HG03025 (cell line): ENCODE results near the gene DAAM1.

Experiments
- ATAC-seq: cut with Tn5 transposase; IDR thresholded peaks from one replicate; pipeline ENCODE4 v1.9.1; 2021; ENCODE audit warnings: mild to moderate bottlenecking, moderate library complexity; ENCODE audit not compliant: unreplicated experiment, low FRiP score

DAAM1 gene

GRCh38 chr14:59215757-59216156 lies 27.3 kb downstream of the DAAM1 start:
- no peak for ATAC-seq

- no peak for ATAC-seq
Measured at GRCh38 chr14:59217011-59217410, 28.5 kb downstream of the DAAM1 start.

GRCh38 chr14:59221568-59221967 lies 33.1 kb downstream of the DAAM1 start:
- ATAC-seq, result no peak

GRCh38 chr14:59224341-59224740 lies 35.9 kb downstream of the DAAM1 start:
- ATAC-seq, result no peak

GRCh38 chr14:59225281-59225680 lies 36.8 kb downstream of the DAAM1 start:
- no peak for ATAC-seq

- no peak for ATAC-seq
Measured at GRCh38 chr14:59228421-59228820, 40.0 kb downstream of the DAAM1 start.

GRCh38 chr14:59229653-59230406 lies 41.4 kb downstream of the DAAM1 start:
- ATAC-seq, result no peak

GRCh38 chr14:59236195-59236594 lies 47.7 kb downstream of the DAAM1 start:
- no peak for ATAC-seq

- no peak for ATAC-seq
Measured at GRCh38 chr14:59238216-59238615, 49.7 kb downstream of the DAAM1 start.

- ATAC-seq, result no peak
Measured at GRCh38 chr14:59239022-59239421, 50.6 kb downstream of the DAAM1 start.

- ATAC-seq, result no peak
Measured at GRCh38 chr14:59240356-59240755, 51.9 kb downstream of the DAAM1 start.

GRCh38 chr14:59241121-59241520 lies 52.7 kb downstream of the DAAM1 start:
- no peak for ATAC-seq

GRCh38 chr14:59243174-59243573 lies 54.7 kb downstream of the DAAM1 start:
- no peak for ATAC-seq

- ATAC-seq, result no peak
Measured at GRCh38 chr14:59244581-59244980, 56.1 kb downstream of the DAAM1 start.

GRCh38 chr14:59245809-59246295 lies 57.4 kb downstream of the DAAM1 start:
- ATAC-seq, result peak; percentile 67

GRCh38 chr14:59246566-59246965 lies 58.1 kb downstream of the DAAM1 start:
- no peak for ATAC-seq

- no peak for ATAC-seq
Measured at GRCh38 chr14:59247801-59248584, 59.5 kb downstream of the DAAM1 start.

GRCh38 chr14:59249029-59249428 lies 60.6 kb downstream of the DAAM1 start:
- no peak for ATAC-seq

- no peak for ATAC-seq
Measured at GRCh38 chr14:59251811-59252771, 63.6 kb downstream of the DAAM1 start.

GRCh38 chr14:59252772-59253500 lies 64.5 kb downstream of the DAAM1 start:
- no peak for ATAC-seq
